GM18868 (cell line): ENCODE data around the gene KIFAP3.
"Not testable (repeated sequence)": the region's sequence is repeated elsewhere in the genome, so short reads cannot be mapped to it uniquely, and the experiment has no call there.

ENCODE experiments used
- ATAC-seq: cut with Tn5 transposase; IDR thresholded peaks from one replicate; pipeline ENCODE4 v1.9.1; 2021; ENCODE audit warnings: mild to moderate bottlenecking, moderate library complexity; ENCODE audit not compliant: unreplicated experiment

The KIFAP3 gene

GRCh38 chr1:169892927-169893644, 181.4 kb downstream of the KIFAP3 start:
- ATAC-seq = peak; percentile 2

GRCh38 chr1:169892176-169892926, 182.1 kb downstream of the KIFAP3 start:
- no peak for ATAC-seq

- no peak for ATAC-seq
Observed at GRCh38 chr1:169891539-169891885, 183.0 kb downstream of the KIFAP3 start.

- peak; percentile 39 for ATAC-seq
Observed at GRCh38 chr1:169890761-169891538, 183.5 kb downstream of the KIFAP3 start.

GRCh38 chr1:169889871-169890270, 184.6 kb downstream of the KIFAP3 start:
- no peak for ATAC-seq

GRCh38 chr1:169886931-169887330, 187.6 kb downstream of the KIFAP3 start:
- ATAC-seq = no peak

- no peak for ATAC-seq
Observed at GRCh38 chr1:169886422-169886821, 188.1 kb downstream of the KIFAP3 start.

GRCh38 chr1:169885207-169885606, 189.3 kb downstream of the KIFAP3 start:
- ATAC-seq = no peak

GRCh38 chr1:169884634-169885033, 189.9 kb downstream of the KIFAP3 start:
- no peak for ATAC-seq

- ATAC-seq = no peak
Observed at GRCh38 chr1:169882039-169882511, 192.4 kb downstream of the KIFAP3 start.

GRCh38 chr1:169879034-169879840, 195.3 kb downstream of the KIFAP3 start:
- ATAC-seq = peak; percentile 56

- no peak for ATAC-seq
Observed at GRCh38 chr1:169878498-169878897, 196.0 kb downstream of the KIFAP3 start.

GRCh38 chr1:169877800-169878491, 196.5 kb downstream of the KIFAP3 start:
- ATAC-seq = no peak

- no peak for ATAC-seq
Observed at GRCh38 chr1:169874229-169874628, 200.3 kb downstream of the KIFAP3 start.

- no peak for ATAC-seq
Observed at GRCh38 chr1:169873582-169874199, 200.8 kb downstream of the KIFAP3 start.

- no peak for ATAC-seq
Observed at GRCh38 chr1:169872906-169873305, 201.6 kb downstream of the KIFAP3 start.

- ATAC-seq = not testable (repeated sequence)
Observed at GRCh38 chr1:169871988-169872387, 202.5 kb downstream of the KIFAP3 start.
